ENCODE measurements around the gene ZBTB12. TPM values are rescaled to one million over a fixed set of nuclear protein-coding genes. Genes with fewer than 3 reads are reported as not detected.

Gene ZBTB12
- total RNA-seq, 1 donor = 3.6 TPM

DNA sequence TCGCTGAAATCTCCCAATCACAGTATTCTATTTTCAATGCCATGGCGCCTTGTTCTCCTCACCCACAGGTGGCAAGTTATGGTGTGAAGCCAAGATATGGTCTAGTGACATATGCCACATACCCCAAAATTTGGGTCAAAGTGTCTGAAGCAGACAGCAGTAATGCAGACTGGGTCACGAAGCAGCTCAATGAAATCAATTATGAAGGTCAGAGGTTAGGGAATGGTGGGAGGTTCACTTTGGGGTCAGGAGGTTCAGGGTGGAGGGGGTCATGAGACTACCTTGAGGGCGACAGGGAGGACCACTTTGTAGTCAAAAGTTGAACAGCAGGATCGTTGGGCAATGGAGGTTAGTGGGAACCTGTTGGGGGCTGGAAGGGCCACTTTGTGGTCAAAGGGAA is 46.4 kb upstream of the ZBTB12 start:
- Histone ChIP-seq H3K27ac (ENCODE audit: low read depth, low read length) (no peak overlapping the region), H3K4me3 (ENCODE audit: insufficient read depth, low read length) (no peak overlapping the region), H3K79me2 (ENCODE audit: insufficient read depth, low read length) (no peaks in the 10 kb centered on the region), H3K36me3 (ENCODE audit: insufficient read depth, low read length) (peaks cover 21% of the 10 kb centered on the region), H3K27me3 (ENCODE audit: insufficient read depth, low read length) (peaks cover 5% of the 10 kb centered on the region), H3K9me3 (ENCODE audit: low read depth, low read length) (no peaks in the 10 kb centered on the region), H4K20me1 (ENCODE audit: insufficient read depth, low read length) (no peaks in the 10 kb centered on the region), H2AFZ (ENCODE audit: low read length) (no peak overlapping the region), H3K4me1 (ENCODE audit: insufficient read depth, low read length) (peaks cover 23% of the 10 kb centered on the region), H3K4me2 (ENCODE audit: insufficient read depth, low read length) (no peak overlapping the region)
- TF ChIP-seq, protein P1, sequence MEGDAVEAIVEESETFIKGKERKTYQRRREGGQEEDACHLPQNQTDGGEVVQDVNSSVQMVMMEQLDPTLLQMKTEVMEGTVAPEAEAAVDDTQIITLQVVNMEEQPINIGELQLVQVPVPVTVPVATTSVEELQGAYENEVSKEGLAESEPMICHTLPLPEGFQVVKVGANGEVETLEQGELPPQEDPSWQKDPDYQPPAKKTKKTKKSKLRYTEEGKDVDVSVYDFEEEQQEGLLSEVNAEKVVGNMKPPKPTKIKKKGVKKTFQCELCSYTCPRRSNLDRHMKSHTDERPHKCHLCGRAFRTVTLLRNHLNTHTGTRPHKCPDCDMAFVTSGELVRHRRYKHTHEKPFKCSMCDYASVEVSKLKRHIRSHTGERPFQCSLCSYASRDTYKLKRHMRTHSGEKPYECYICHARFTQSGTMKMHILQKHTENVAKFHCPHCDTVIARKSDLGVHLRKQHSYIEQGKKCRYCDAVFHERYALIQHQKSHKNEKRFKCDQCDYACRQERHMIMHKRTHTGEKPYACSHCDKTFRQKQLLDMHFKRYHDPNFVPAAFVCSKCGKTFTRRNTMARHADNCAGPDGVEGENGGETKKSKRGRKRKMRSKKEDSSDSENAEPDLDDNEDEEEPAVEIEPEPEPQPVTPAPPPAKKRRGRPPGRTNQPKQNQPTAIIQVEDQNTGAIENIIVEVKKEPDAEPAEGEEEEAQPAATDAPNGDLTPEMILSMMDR (IDR thresholded peaks at IDR 0.05; ENCODE audit: extremely low read depth, low read depth, low read length) = no peak
- peak; percentile 5 for DNase-seq (ENCODE audit: insufficient read length, low spot score, missing footprints)

DNA sequence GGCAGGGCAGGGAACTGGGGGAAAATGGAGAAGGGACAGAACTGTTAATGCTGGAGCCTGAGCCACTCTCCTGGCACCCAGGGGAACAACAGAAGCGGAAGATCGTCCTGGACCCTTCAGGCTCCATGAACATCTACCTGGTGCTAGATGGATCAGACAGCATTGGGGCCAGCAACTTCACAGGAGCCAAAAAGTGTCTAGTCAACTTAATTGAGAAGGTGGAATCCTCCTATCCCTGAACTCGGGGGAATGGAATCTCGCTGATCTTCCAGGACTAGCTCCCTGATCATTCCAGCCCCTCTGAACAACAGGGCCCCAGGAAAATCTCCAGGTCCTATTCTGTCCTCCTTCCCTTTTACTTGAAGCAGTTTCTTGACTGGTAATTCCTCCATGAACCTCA is 46.0 kb upstream of the ZBTB12 start:
- H2AFZ ChIP-seq (ENCODE audit: low read length) = no peak overlapping the region
- no peaks in the 10 kb centered on the region for H3K9me3 ChIP-seq (ENCODE audit: low read depth, low read length)
- no peak overlapping the region for H3K4me2 ChIP-seq (ENCODE audit: insufficient read depth, low read length)
- H4K20me1 ChIP-seq (ENCODE audit: insufficient read depth, low read length) = no peaks in the 10 kb centered on the region
- peaks cover 5% of the 10 kb centered on the region for H3K27me3 ChIP-seq (ENCODE audit: insufficient read depth, low read length)
- DNase-seq (ENCODE audit: insufficient read length, low spot score, missing footprints) = no peak
- no peak overlapping the region for H3K4me3 ChIP-seq (ENCODE audit: insufficient read depth, low read length)
- no peak overlapping the region for H3K27ac ChIP-seq (ENCODE audit: low read depth, low read length)
- TF ChIP-seq, protein P1 (IDR thresholded peaks at IDR 0.05; ENCODE audit: extremely low read depth, low read depth, low read length) = no peak
- no peaks in the 10 kb centered on the region for H3K79me2 ChIP-seq (ENCODE audit: insufficient read depth, low read length)
- peaks cover 23% of the 10 kb centered on the region for H3K4me1 ChIP-seq (ENCODE audit: insufficient read depth, low read length)
- peaks cover 17% of the 10 kb centered on the region for H3K36me3 ChIP-seq (ENCODE audit: insufficient read depth, low read length)

DNA sequence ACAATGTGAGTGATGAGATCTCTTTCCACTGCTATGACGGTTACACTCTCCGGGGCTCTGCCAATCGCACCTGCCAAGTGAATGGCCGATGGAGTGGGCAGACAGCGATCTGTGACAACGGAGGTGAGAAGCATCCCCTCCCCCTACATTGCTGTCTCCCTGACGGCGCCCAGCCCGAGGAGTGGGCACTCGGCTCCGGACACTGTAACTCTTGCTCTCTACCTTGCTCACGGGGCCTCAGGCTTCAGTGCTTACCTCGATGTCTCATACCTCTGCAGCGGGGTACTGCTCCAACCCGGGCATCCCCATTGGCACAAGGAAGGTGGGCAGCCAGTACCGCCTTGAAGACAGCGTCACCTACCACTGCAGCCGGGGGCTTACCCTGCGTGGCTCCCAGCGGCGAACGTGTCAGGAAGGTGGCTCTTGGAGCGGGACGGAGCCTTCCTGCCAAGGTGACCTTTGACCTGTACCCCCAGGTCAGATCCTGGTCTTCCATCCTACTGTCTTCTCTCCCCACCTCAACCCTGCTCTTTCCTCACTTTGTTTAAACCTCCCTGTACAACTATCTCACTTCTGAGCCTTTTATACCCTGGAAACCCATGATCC is 45.3 kb upstream of the ZBTB12 start:
- Histone ChIP-seq H3K4me1 (ENCODE audit: insufficient read depth, low read length) (peaks cover 23% of the 10 kb centered on the region), H2AFZ (ENCODE audit: low read length) (no peak overlapping the region), H3K27me3 (ENCODE audit: insufficient read depth, low read length) (peaks cover 5% of the 10 kb centered on the region), H3K4me2 (ENCODE audit: insufficient read depth, low read length) (no peak overlapping the region), H3K36me3 (ENCODE audit: insufficient read depth, low read length) (peaks cover 12% of the 10 kb centered on the region), H3K4me3 (ENCODE audit: insufficient read depth, low read length) (no peak overlapping the region), H3K27ac (ENCODE audit: low read depth, low read length) (no peak overlapping the region), H3K79me2 (ENCODE audit: insufficient read depth, low read length) (no peaks in the 10 kb centered on the region), H4K20me1 (ENCODE audit: insufficient read depth, low read length) (no peaks in the 10 kb centered on the region), H3K9me3 (ENCODE audit: low read depth, low read length) (no peaks in the 10 kb centered on the region)
- TF ChIP-seq, protein P1 (IDR thresholded peaks at IDR 0.05; ENCODE audit: extremely low read depth, low read depth, low read length) = no peak
- no peak for DNase-seq (ENCODE audit: insufficient read length, low spot score, missing footprints)

DNA sequence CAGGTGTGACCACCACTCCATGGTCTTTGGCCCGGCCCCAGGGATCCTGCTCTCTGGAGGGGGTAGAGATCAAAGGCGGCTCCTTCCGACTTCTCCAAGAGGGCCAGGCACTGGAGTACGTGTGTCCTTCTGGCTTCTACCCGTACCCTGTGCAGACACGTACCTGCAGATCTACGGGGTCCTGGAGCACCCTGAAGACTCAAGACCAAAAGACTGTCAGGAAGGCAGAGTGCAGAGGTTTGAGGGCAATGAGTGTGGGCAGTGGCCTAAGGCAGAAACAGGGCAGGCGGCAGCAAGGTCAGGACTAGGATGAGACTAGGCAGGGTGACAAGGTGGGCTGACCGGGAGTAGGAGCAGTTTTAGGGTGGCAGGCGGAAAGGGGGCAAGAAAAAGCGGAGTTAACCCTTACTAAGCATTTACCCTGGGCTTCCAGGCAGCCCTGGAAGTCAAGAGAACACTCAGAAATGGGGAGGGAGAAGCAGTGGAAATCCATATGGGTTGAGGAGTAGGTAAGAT is 44.5 kb upstream of the ZBTB12 start:
- Histone ChIP-seq H3K27ac (ENCODE audit: low read depth, low read length) (peak overlapping the region; percentile 81), H3K9me3 (ENCODE audit: low read depth, low read length) (no peaks in the 10 kb centered on the region), H3K79me2 (ENCODE audit: insufficient read depth, low read length) (no peaks in the 10 kb centered on the region), H3K4me1 (ENCODE audit: insufficient read depth, low read length) (peaks cover 23% of the 10 kb centered on the region), H3K36me3 (ENCODE audit: insufficient read depth, low read length) (peaks cover 5% of the 10 kb centered on the region), H3K4me2 (ENCODE audit: insufficient read depth, low read length) (peak overlapping the region; percentile 94), H4K20me1 (ENCODE audit: insufficient read depth, low read length) (no peaks in the 10 kb centered on the region), H2AFZ (ENCODE audit: low read length) (peak overlapping the region; percentile 87), H3K4me3 (ENCODE audit: insufficient read depth, low read length) (peak overlapping the region; percentile 68), H3K27me3 (ENCODE audit: insufficient read depth, low read length) (peaks cover 5% of the 10 kb centered on the region)
- TF ChIP-seq, protein P1 (IDR thresholded peaks at IDR 0.05; ENCODE audit: extremely low read depth, low read depth, low read length) = no peak
- DNase-seq (ENCODE audit: insufficient read length, low spot score, missing footprints) = peak; percentile 45

Measured in osteoblast (primary cell).